ENCODE measurements around the gene ZNF20.

- TF ChIP-seq POLR2A (IDR thresholded peaks at IDR 0.05) (no peak), CTCF (IDR thresholded peaks at IDR 0.05) (no peak)
Observed at GRCh38 chr19:12155324-12155860, 15.2 kb upstream of the ZNF20 start.
